ENCODE results near the gene SIGLEC8.
"Not testable (repeated sequence)": the region's sequence is repeated elsewhere in the genome, so short reads cannot be mapped to it uniquely, and the experiment has no call there.

The SIGLEC8 gene

DNA sequence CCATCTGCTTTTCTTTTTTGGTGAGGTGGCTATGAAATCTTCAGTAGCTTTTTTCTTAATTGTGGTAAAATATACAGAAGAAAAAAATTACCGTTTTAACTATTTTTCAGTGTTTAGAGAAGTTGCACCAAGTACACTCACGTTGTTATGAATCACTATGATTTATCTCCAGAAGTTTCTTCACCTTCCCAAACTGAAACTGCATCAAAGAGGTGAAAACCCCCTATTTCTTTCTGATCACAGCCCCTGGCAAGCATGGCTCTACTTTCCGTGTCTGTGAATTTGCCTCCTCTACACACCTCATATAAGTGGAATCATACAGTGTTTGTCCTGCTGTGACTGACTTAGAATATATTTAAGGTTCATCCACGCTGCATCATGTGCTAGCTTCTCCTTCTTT, 25.2 kb downstream of the SIGLEC8 start:
- H3K27ac ChIP-seq (ENCODE audit: low read depth, low read length) = no peak overlapping the region
- H3K9ac ChIP-seq (ENCODE audit: low read length in 5 of 5) = no peak overlapping the region
- H3K36me3 ChIP-seq (ENCODE audit: control insufficient read depth in 5 of 5, insufficient read depth in 5 of 5, low read length in 5 of 5) = no peaks in the 10 kb centered on the region
- peaks cover 0 to 3% (median 0%) of the 10 kb centered on the region in 5 donors for H3K27me3 ChIP-seq (ENCODE audit: control insufficient read depth in 5 of 5, insufficient read depth in 4 of 5, low read length in 5 of 5)
- H3K4me3 ChIP-seq (ENCODE audit: low read depth in 1 of 5, low read length in 5 of 5) = no peak overlapping the region
- no peaks in the 10 kb centered on the region for H3K9me3 ChIP-seq (ENCODE audit: control insufficient read depth in 5 of 5, low read length in 5 of 5)
- peaks cover 0 to 3% (median 0%) of the 10 kb centered on the region in 5 donors for H3K4me1 ChIP-seq (ENCODE audit: control insufficient read depth in 5 of 5, insufficient read depth in 5 of 5, low read length in 5 of 5)

DNA sequence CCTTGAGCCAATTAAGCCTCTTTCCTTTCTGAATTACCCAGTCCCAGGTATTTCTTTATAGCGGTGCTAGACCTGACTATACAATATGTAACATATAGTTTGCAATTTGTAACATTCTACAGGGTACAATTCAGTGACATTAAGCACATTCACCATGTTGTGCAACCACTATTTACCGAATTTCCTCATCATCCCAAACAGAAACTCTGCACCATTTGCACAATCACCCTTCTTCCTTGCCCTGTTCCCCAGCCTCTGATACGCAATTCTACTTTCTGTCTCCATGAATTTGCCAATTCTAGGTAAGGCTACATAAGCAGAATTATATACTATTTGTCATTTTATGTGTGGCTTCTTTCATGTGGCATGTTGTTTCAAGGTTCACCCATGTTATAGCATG, 27.1 kb downstream of the SIGLEC8 start:
- Histone ChIP-seq H3K4me3 (ENCODE audit: low read depth in 1 of 5, low read length in 5 of 5) (no peak overlapping the region), H3K4me1 (ENCODE audit: control insufficient read depth in 5 of 5, insufficient read depth in 5 of 5, low read length in 5 of 5) (peaks cover 0 to 3% (median 0%) of the 10 kb centered on the region in 5 donors), H3K27me3 (ENCODE audit: control insufficient read depth in 5 of 5, insufficient read depth in 4 of 5, low read length in 5 of 5) (peaks cover 0 to 3% (median 0%) of the 10 kb centered on the region in 5 donors), H3K9me3 (ENCODE audit: control insufficient read depth in 5 of 5, low read length in 5 of 5) (no peaks in the 10 kb centered on the region), H3K36me3 (ENCODE audit: control insufficient read depth in 5 of 5, insufficient read depth in 5 of 5, low read length in 5 of 5) (no peaks in the 10 kb centered on the region), H3K9ac (ENCODE audit: low read length in 5 of 5) (no peak overlapping the region), H3K27ac (ENCODE audit: low read depth, low read length) (no peak overlapping the region)

DNA sequence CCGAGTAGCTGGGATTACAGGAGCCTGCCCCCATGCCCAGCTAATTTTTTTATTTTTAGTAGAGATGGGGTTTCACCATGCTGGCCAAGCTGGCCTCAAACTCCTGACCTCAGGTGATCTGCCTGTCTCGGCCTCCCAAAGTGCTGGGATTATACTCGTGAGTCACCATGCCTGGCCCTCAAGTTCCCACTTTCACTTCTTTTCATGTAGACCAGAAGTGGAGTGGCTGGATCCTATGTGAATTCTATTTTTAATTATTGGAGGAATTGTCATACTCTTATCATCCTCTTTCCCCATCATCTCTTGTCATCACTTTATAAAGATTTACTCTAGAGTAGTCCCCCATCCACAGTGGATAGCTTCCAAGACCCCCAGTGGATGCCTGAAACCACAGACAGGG, 28.0 kb downstream of the SIGLEC8 start:
- Histone ChIP-seq H3K36me3 (ENCODE audit: control insufficient read depth in 5 of 5, insufficient read depth in 5 of 5, low read length in 5 of 5) (no peaks in the 10 kb centered on the region), H3K9me3 (ENCODE audit: control insufficient read depth in 5 of 5, low read length in 5 of 5) (no peaks in the 10 kb centered on the region), H3K27me3 (ENCODE audit: control insufficient read depth in 5 of 5, insufficient read depth in 4 of 5, low read length in 5 of 5) (peaks cover 0 to 8% (median 4%) of the 10 kb centered on the region in 5 donors), H3K27ac (ENCODE audit: low read depth, low read length) (no peak overlapping the region), H3K4me1 (ENCODE audit: control insufficient read depth in 5 of 5, insufficient read depth in 5 of 5, low read length in 5 of 5) (peaks cover 0 to 3% (median 0%) of the 10 kb centered on the region in 5 donors), H3K4me3 (ENCODE audit: low read depth in 1 of 5, low read length in 5 of 5) (no peak overlapping the region), H3K9ac (ENCODE audit: low read length in 5 of 5) (no peak overlapping the region)

DNA sequence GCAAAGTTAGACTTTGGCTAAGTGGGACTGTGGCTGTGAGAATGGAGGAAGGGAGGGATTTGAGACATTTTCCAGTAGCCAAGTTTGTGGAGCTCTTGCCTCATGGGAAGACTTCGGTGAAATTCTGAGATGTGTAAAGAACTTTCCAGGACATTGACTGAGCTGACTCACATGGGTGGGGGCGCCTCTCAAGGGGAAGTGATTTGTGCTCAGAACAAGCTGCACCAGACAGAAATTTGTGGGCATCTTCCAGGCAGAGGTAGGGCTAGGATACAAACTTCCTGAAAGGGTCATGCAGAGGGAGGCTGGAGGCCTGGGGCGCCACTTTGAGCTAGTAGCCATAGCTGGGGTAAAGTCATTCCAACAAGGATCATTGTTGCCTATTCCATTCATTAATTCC, 31.1 kb downstream of the SIGLEC8 start:
- Histone ChIP-seq H3K27ac (ENCODE audit: low read depth, low read length) (no peak overlapping the region), H3K36me3 (ENCODE audit: control insufficient read depth in 5 of 5, insufficient read depth in 5 of 5, low read length in 5 of 5) (no peaks in the 10 kb centered on the region), H3K9ac (ENCODE audit: low read length in 5 of 5) (no peak overlapping the region), H3K4me3 (ENCODE audit: low read depth in 1 of 5, low read length in 5 of 5) (no peak overlapping the region), H3K9me3 (ENCODE audit: control insufficient read depth in 5 of 5, low read length in 5 of 5) (no peaks in the 10 kb centered on the region), H3K27me3 (ENCODE audit: control insufficient read depth in 5 of 5, insufficient read depth in 4 of 5, low read length in 5 of 5) (peaks cover 0 to 8% (median 4%) of the 10 kb centered on the region in 5 donors), H3K4me1 (ENCODE audit: control insufficient read depth in 5 of 5, insufficient read depth in 5 of 5, low read length in 5 of 5) (no peaks in the 10 kb centered on the region)

DNA sequence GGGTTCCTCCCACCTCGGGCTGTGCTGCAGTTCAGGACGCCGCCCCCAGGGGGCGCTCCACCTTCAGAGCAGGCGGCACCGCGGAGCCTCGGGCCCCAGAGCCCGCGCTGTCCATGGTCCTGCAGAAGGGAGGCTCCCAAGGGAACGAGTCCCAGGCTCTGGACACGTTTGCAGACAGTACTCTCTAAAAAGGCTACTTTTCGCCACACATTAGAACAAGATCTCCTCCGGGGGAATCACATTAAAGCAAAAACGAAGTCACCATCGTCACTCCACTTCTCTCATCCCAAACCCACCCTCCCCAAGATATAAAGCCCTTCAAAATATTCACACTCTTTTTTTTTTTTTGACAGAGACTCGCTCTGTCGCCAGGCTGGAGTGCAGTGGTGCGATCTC, 36.2 kb downstream of the SIGLEC8 start:
- Histone ChIP-seq H3K4me1 (ENCODE audit: control insufficient read depth in 5 of 5, insufficient read depth in 5 of 5, low read length in 5 of 5) (peaks cover 0 to 4% (median 0%) of the 10 kb centered on the region in 5 donors), H3K27ac (ENCODE audit: low read depth, low read length) (no peak overlapping the region), H3K4me3 (ENCODE audit: low read depth in 1 of 5, low read length in 5 of 5) (no peak overlapping the region), H3K9ac (ENCODE audit: low read length in 5 of 5) (no peak overlapping the region), H3K36me3 (ENCODE audit: control insufficient read depth in 5 of 5, insufficient read depth in 5 of 5, low read length in 5 of 5) (no peaks in the 10 kb centered on the region), H3K27me3 (ENCODE audit: control insufficient read depth in 5 of 5, insufficient read depth in 4 of 5, low read length in 5 of 5) (peaks cover 2 to 15% (median 13%) of the 10 kb centered on the region in 5 donors), H3K9me3 (ENCODE audit: control insufficient read depth in 5 of 5, low read length in 5 of 5) (no peaks in the 10 kb centered on the region)

DNA sequence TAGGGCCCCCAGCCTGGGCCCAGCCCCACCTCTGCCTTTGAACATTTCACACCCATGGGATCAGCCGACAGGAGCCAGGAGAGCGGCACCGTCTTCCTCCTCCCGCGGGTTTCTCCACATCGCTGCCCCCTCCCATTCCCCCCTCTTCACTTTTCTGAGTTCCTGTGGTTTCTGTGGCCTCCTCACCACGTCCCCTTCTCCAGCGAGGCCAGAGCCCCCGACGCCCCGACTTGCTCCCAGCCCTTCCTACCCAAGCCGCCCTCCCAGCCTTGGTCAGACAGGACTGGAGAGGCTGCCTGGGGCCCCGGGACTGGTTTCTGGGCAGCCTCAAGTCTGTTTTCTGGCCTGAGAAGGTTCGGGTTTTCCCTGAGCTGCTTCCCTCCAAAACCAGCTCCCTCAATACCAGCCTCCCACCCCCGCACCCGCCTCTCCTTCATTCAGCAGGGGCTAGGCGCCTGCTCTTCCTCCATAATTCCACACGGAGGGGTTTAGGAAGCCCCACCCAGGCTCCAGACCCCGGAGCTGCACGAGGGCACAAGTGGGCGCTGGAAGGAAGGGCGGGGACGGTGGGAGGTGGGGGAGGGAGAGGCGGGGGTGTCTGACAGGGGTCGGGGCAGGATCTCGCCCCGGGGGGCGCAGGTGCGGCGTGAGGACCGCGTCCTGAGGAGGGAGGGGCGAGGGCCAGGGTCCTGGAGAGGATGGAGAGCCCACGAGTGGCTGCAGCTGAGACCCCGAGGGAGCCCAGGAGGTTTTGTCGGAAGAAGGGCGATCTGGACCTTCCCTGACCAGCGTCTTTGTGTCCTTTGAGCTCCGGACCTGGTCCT, 36.8 kb downstream of the SIGLEC8 start:
- Histone ChIP-seq H3K9me3 (ENCODE audit: control insufficient read depth in 5 of 5, low read length in 5 of 5) (no peaks in the 10 kb centered on the region), H3K27ac (ENCODE audit: low read depth, low read length) (no peak overlapping the region), H3K36me3 (ENCODE audit: control insufficient read depth in 5 of 5, insufficient read depth in 5 of 5, low read length in 5 of 5) (no peaks in the 10 kb centered on the region), H3K4me3 (ENCODE audit: low read depth in 1 of 5, low read length in 5 of 5) (no peak overlapping the region), H3K4me1 (ENCODE audit: control insufficient read depth in 5 of 5, insufficient read depth in 5 of 5, low read length in 5 of 5) (peaks cover 0 to 6% (median 0%) of the 10 kb centered on the region in 5 donors), H3K27me3 (ENCODE audit: control insufficient read depth in 5 of 5, insufficient read depth in 4 of 5, low read length in 5 of 5) (peaks cover 2 to 16% (median 13%) of the 10 kb centered on the region in 5 donors), H3K9ac (ENCODE audit: low read length in 5 of 5) (no peak overlapping the region)

DNA sequence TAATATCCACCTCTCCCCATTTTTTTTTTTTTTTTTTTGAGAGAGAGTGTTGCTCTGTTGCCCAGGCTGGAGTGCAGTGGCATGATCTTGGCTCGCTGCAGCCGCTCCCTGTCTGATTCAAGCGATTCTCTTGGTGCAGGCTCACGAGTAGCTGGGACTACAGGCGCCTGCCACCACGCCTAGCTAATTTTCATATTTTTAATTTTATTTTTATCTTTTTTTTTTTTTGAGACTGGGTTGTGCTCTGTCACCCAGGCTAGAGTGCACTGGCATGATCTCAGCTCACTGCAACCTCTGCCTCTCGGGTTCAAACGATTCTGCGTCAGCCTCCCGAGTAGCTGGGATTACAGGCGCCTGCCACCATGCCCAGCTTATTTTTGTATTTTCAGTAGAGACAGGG, 37.7 kb downstream of the SIGLEC8 start:
- not testable (repeated sequence) for H3K9ac ChIP-seq (ENCODE audit: low read length in 5 of 5); H3K27ac ChIP-seq (ENCODE audit: low read depth, low read length); H3K36me3 ChIP-seq (ENCODE audit: control insufficient read depth in 5 of 5, insufficient read depth in 5 of 5, low read length in 5 of 5); H3K4me3 ChIP-seq (ENCODE audit: low read depth in 1 of 5, low read length in 5 of 5); H3K9me3 ChIP-seq (ENCODE audit: control insufficient read depth in 5 of 5, low read length in 5 of 5); H3K4me1 ChIP-seq (ENCODE audit: control insufficient read depth in 5 of 5, insufficient read depth in 5 of 5, low read length in 5 of 5)
- peaks cover 2 to 15% (median 14%) of the 10 kb centered on the region in 5 donors for H3K27me3 ChIP-seq (ENCODE audit: control insufficient read depth in 5 of 5, insufficient read depth in 4 of 5, low read length in 5 of 5)

DNA sequence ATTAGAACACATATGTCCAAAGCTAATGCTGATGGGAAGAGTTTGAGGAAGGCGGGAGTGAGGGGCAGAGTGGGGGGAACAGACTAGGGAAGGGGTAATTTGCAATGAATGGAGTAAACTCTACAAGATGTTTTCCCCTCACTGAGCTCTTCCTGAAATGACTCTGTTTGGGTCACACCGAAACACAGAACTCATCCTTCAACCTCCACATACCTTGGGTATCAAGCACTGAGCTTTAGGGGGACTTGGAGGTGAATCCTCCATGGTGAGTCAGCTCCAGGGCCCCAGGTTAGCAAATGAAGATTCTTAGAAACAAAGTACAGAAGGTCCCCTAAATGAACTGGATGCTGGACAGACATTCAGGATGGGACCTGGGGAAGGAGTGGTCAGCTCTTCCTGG, 39.5 kb downstream of the SIGLEC8 start:
- Histone ChIP-seq H3K4me1 (ENCODE audit: control insufficient read depth in 5 of 5, insufficient read depth in 5 of 5, low read length in 5 of 5) (peaks cover 0 to 6% (median 0%) of the 10 kb centered on the region in 5 donors), H3K4me3 (ENCODE audit: low read depth in 1 of 5, low read length in 5 of 5) (no peak overlapping the region), H3K36me3 (ENCODE audit: control insufficient read depth in 5 of 5, insufficient read depth in 5 of 5, low read length in 5 of 5) (no peaks in the 10 kb centered on the region), H3K27ac (ENCODE audit: low read depth, low read length) (no peak overlapping the region), H3K9me3 (ENCODE audit: control insufficient read depth in 5 of 5, low read length in 5 of 5) (no peaks in the 10 kb centered on the region), H3K9ac (ENCODE audit: low read length in 5 of 5) (no peak overlapping the region), H3K27me3 (ENCODE audit: control insufficient read depth in 5 of 5, insufficient read depth in 4 of 5, low read length in 5 of 5) (peaks cover 2 to 17% (median 15%) of the 10 kb centered on the region in 5 donors)

DNA sequence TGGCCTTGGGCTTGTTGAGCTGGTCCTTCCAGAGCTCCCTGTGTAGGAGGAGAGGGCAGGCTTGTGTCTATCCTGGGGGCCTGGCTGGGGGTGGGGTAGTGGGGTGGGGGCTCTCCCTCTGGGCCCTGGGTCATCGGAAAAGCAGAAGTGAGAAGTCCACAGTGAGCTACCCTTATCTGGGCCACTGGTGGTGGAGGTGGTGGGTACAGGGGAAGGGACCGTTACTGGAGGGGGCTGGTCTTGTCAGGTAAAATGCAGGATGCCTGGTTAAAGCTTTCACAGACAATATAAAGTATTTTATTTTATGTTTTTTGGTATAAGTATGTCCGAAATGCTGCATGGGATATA, 40.5 kb downstream of the SIGLEC8 start:
- Histone ChIP-seq H3K9me3 (ENCODE audit: control insufficient read depth in 5 of 5, low read length in 5 of 5) (no peaks in the 10 kb centered on the region), H3K27me3 (ENCODE audit: control insufficient read depth in 5 of 5, insufficient read depth in 4 of 5, low read length in 5 of 5) (peaks cover 2 to 17% (median 15%) of the 10 kb centered on the region in 5 donors), H3K9ac (ENCODE audit: low read length in 5 of 5) (no peak overlapping the region), H3K36me3 (ENCODE audit: control insufficient read depth in 5 of 5, insufficient read depth in 5 of 5, low read length in 5 of 5) (no peaks in the 10 kb centered on the region), H3K4me3 (ENCODE audit: low read depth in 1 of 5, low read length in 5 of 5) (no peak overlapping the region), H3K27ac (ENCODE audit: low read depth, low read length) (no peak overlapping the region), H3K4me1 (ENCODE audit: control insufficient read depth in 5 of 5, insufficient read depth in 5 of 5, low read length in 5 of 5) (peaks cover 0 to 6% (median 0%) of the 10 kb centered on the region in 5 donors)

DNA sequence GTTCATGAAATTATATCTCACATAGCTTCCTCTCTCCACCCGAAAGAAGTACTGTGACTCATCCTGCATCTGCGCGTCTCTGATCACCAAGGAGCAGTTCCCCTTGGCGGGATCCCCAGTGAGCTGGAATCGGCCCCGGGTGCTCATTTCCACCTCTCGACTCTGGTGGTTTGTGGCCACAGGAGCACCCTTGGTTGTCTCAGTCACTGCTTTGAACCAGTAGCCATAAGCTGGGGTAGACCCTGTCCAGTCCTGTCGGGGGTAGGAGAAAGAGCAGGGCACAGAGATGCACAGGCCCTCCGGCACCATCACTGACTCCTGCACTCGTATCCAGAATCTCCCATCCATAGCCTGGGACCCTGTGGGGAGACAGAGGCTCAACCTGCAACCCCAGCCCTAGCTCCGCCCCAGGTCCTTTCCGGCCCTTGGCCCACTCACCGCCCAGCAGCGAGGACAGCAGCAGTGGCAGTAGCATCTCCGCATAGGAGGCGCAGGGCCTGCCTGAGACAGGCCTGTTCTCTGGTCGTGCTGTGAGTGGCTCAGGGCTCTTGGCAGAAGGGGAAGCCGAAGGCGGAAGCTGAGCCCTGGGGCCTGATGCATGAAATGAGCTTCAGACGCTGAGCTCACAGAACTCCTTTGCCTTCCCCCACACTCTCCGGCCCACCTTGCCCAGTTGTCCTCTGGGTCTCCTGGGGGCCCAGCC, 41.0 kb downstream of the SIGLEC8 start, which contains the start of gene SIGLEC10:
SIGLEC10 (minus strand) TSS at position 536 of the 703 bp plus-strand sequence; CDS start at position 475, 61 bp downstream.
- Histone ChIP-seq H3K4me3 (ENCODE audit: low read depth in 1 of 5, low read length in 5 of 5) (no peak within 1 kb of the TSS), H3K36me3 (ENCODE audit: control insufficient read depth in 5 of 5, insufficient read depth in 5 of 5, low read length in 5 of 5) (no peaks in the 10 kb centered on the region), H3K27me3 (ENCODE audit: control insufficient read depth in 5 of 5, insufficient read depth in 4 of 5, low read length in 5 of 5) (peaks cover 2 to 17% (median 15%) of the 10 kb centered on the region in 5 donors), H3K27ac (ENCODE audit: low read depth, low read length) (no peak within 1 kb of the TSS), H3K4me1 (ENCODE audit: control insufficient read depth in 5 of 5, insufficient read depth in 5 of 5, low read length in 5 of 5) (peaks cover 0 to 6% (median 0%) of the 10 kb centered on the region in 5 donors), H3K9ac (ENCODE audit: low read length in 5 of 5) (no peak within 1 kb of the TSS), H3K9me3 (ENCODE audit: control insufficient read depth in 5 of 5, low read length in 5 of 5) (no peaks in the 10 kb centered on the region)
